IMR-90 (cell line): ENCODE data around the gene B3GALT4. TPM values are rescaled to one million over a fixed set of nuclear protein-coding genes. Genes with fewer than 3 reads are reported as not detected.

Experiments
- ATAC-seq: fragments of 200-7000 bp; cut with Tn5 transposase; 2 replicates; pipeline ENCODE4 v1.9.1; 2020; ENCODE audit warnings: low read depth, mild to moderate bottlenecking, moderate library complexity
- BruUV-seq: library from RNA; stranded (reverse); fragments of 400-500 nt; replicated peaks from 2 replicates; lab custom pipeline; 2021; lab: Mats Ljungman, UMichigan
- CTCF ChIA-PET: fragments of 300-600 bp; formaldehyde crosslinking; extraction: SDS; loops from one replicate; lab custom pipeline; 2021; ENCODE audit warnings: antibody characterized with exemption; lab: Yijun Ruan, JAX
- POLR2A ChIA-PET: fragments of 300-600 bp; sonication (Branson Sonifier 250); formaldehyde crosslinking; loops from one replicate; lab custom pipeline; 2022; ENCODE audit warnings: antibody characterized with exemption; ENCODE audit not compliant: unreplicated experiment; lab: Charles Lee
- DNase-seq: peaks from one replicate; pipeline ENCODE4 v3.0.0; 2013
- H2AFZ ChIP-seq: replicated peaks from 2 replicates; pipeline ENCODE3; 2013; ENCODE audit warnings: low read length, mild to moderate bottlenecking; ENCODE audit not compliant: poor library complexity
- H2AK5ac ChIP-seq: 2 replicates; pipeline ENCODE4 v1.6.1; 2013; ENCODE audit warnings: low read depth, low read length, inconsistent platforms
- H2AK9ac ChIP-seq: replicated peaks from 2 replicates; pipeline ENCODE3; 2013; ENCODE audit warnings: mild to moderate bottlenecking, low read depth, low read length, moderate library complexity; ENCODE audit not compliant: poor library complexity
- H2BK120ac ChIP-seq: 2 replicates; pipeline ENCODE4 v1.6.1; 2013; ENCODE audit warnings: low read depth, low read length, inconsistent platforms
- H2BK15ac ChIP-seq: 3 replicates; pipeline ENCODE4 v1.6.1; 2013; ENCODE audit warnings: low read depth, low read length, inconsistent platforms
- H2BK20ac ChIP-seq: 2 replicates; pipeline ENCODE4 v1.6.1; 2013; ENCODE audit warnings: low read depth, mild to moderate bottlenecking, inconsistent platforms, low read length, moderate library complexity
- H2BK5ac ChIP-seq: 2 replicates; pipeline ENCODE4 v1.6.1; 2013; ENCODE audit warnings: mild to moderate bottlenecking, low read depth, low read length, inconsistent platforms; ENCODE audit not compliant: poor library complexity, severe bottlenecking
- H3K14ac ChIP-seq: replicated peaks from 2 replicates; pipeline ENCODE4 v1.6.1; 2013; ENCODE audit warnings: low read depth, low read length, inconsistent platforms
- H3K18ac ChIP-seq: 2 replicates; pipeline ENCODE4 v1.6.1; 2013; ENCODE audit warnings: low read depth, low read length, control low read depth
- H3K23ac ChIP-seq: 2 replicates; pipeline ENCODE4 v1.6.1; 2013; ENCODE audit warnings: low read depth, low read length, inconsistent platforms
- H3K27ac ChIP-seq: 2 replicates; pipeline ENCODE4 v1.5.1; 2013; ENCODE audit warnings: mild to moderate bottlenecking, control low read depth, low read length; ENCODE audit not compliant: insufficient read depth
- H3K27me3 ChIP-seq: 2 replicates; pipeline ENCODE4 v1.6.1; 2013; ENCODE audit warnings: low read length; ENCODE audit not compliant: control insufficient read depth, insufficient read depth
- H3K36me3 ChIP-seq: 2 replicates; pipeline ENCODE4 v1.6.1; 2013; ENCODE audit warnings: low read length, mixed read lengths; ENCODE audit not compliant: control insufficient read depth, insufficient read depth
- H3K4ac ChIP-seq: 2 replicates; pipeline ENCODE4 v1.6.1; 2013; ENCODE audit warnings: low read depth, low read length, inconsistent platforms
- H3K4me1 ChIP-seq: 2 replicates; pipeline ENCODE4 v1.6.1; 2013; ENCODE audit warnings: low read length, mixed read lengths; ENCODE audit not compliant: control insufficient read depth, insufficient read depth
- H3K4me2 ChIP-seq: 2 replicates; pipeline ENCODE4 v1.6.1; 2013; ENCODE audit warnings: low read depth, mild to moderate bottlenecking, control low read depth, low read length, moderate library complexity
- H3K4me3 ChIP-seq: 2 replicates; pipeline ENCODE4 v1.5.1; 2013; ENCODE audit warnings: low read depth, mild to moderate bottlenecking, control low read depth, low read length, moderate library complexity; ENCODE audit not compliant: insufficient read depth
- H3K56ac ChIP-seq: 2 replicates; pipeline ENCODE4 v1.6.1; 2013; ENCODE audit warnings: low read length, inconsistent platforms; ENCODE audit not compliant: insufficient read depth; ENCODE audit errors: extremely low read depth
- H3K79me1 ChIP-seq, 2 experiments: 2 replicates each; pipeline ENCODE4 v1.6.1; 2013; ENCODE audit warnings: low read length in 2 of 2, inconsistent platforms in 1 of 2, low read depth in 1 of 2
- H3K9ac ChIP-seq: 2 replicates; pipeline ENCODE4 v1.6.1; 2013; ENCODE audit warnings: low read depth, low read length, control low read depth
- H3K9me1 ChIP-seq: 2 replicates; pipeline ENCODE4 v1.6.1; 2013; ENCODE audit warnings: low read length, inconsistent platforms; ENCODE audit not compliant: insufficient read depth
- H3K9me3 ChIP-seq: 2 replicates; pipeline ENCODE4 v1.6.1; 2013; ENCODE audit warnings: low read length; ENCODE audit not compliant: control insufficient read depth, insufficient read depth
- H4K20me1 ChIP-seq: 2 replicates; pipeline ENCODE4 v1.6.1; 2013; ENCODE audit warnings: low read length, inconsistent platforms; ENCODE audit not compliant: insufficient read depth
- H4K5ac ChIP-seq: 2 replicates; pipeline ENCODE4 v1.6.1; 2013; ENCODE audit warnings: mild to moderate bottlenecking, low read depth, low read length, control low read depth
- H4K8ac ChIP-seq, 2 experiments: 2 replicates each; pipeline ENCODE4 v1.6.1; 2013; ENCODE audit warnings: low read depth in 2 of 2, low read length in 2 of 2, control low read depth in 1 of 2, inconsistent platforms in 1 of 2
- H4K91ac ChIP-seq: 2 replicates; pipeline ENCODE4 v1.6.1; 2013; ENCODE audit warnings: low read depth, low read length, inconsistent platforms; ENCODE audit not compliant: insufficient read depth
- ELK1 ChIP-seq: fragments of 150-350 bp; IDR thresholded peaks from 2 replicates; pipeline ENCODE4 v1.6.1; 2016; ENCODE audit warnings: low read depth, mild to moderate bottlenecking, low read length, moderate library complexity, borderline replicate concordance
- MAZ ChIP-seq: IDR thresholded peaks from 2 replicates; pipeline ENCODE4 v1.6.1; 2012; ENCODE audit warnings: low read depth, mild to moderate bottlenecking, low read length, improper control_type of control experiment, moderate library complexity, borderline replicate concordance
- POLR2A ChIP-seq: IDR thresholded peaks from 2 replicates; pipeline ENCODE4 v1.6.1; 2012; ENCODE audit warnings: mild to moderate bottlenecking, low read depth, low read length
- RCOR1 ChIP-seq: IDR thresholded peaks from 2 replicates; pipeline ENCODE4 v1.6.1; 2012; ENCODE audit warnings: mild to moderate bottlenecking, low read length, improper control_type of control experiment; ENCODE audit not compliant: insufficient replicate concordance
- RFX5 ChIP-seq: IDR thresholded peaks from 2 replicates; pipeline ENCODE4 v1.8.0; 2012; ENCODE audit warnings: low read depth, mild to moderate bottlenecking, low read length, moderate library complexity
- SMC3 ChIP-seq: fragments of 150-350 bp; IDR thresholded peaks from 2 replicates; pipeline ENCODE4 v1.6.1; 2016; ENCODE audit warnings: low read depth, mild to moderate bottlenecking, antibody characterized with exemption, low read length, moderate library complexity
- WGBS, 2 experiments: methylation state at CpG; one replicate each; pipeline versions ENCODE4 v1.1.5 to v1.1.7; 2013; ENCODE audit warnings: missing lambda C conversion rate in 2 of 2; ENCODE audit not compliant: insufficient read length in 1 of 2; ENCODE audit errors: extremely low coverage in 2 of 2; 5-methylcytosine and 5-hydroxymethylcytosine counted together
- dilution Hi-C: fragments of 300-500 bp; cut with HindIII; formaldehyde crosslinking; loops from one replicate; pipeline ENCODE4 v1.14.3; 2018; ENCODE audit warnings: low sequenced_read_pairs; ENCODE audit not compliant: unreplicated experiment
- in situ Hi-C: fragments of 300-500 bp; cut with MboI; formaldehyde crosslinking; loops from 3 replicates; pipeline ENCODE4 v1.14.3; 2019; ENCODE audit warnings: low sequenced_read_pairs, inconsistent platforms, mixed read lengths
- intact Hi-C: fragments of 100-400 bp; cut with micrococcal nuclease; formaldehyde crosslinking; loops from 2 replicates; pipeline ENCODE4 v1.10.0; 2022
- polyA plus RNA-seq, 3 experiments: library from polyadenylated mRNA; depleted of rRNA; stranded (reverse); fragments of >200 nt; gene quantifications; 2 replicates each; pipeline ENCODE4 v1.2.3, GENCODE V29; 2012; ENCODE audit warnings: low replicate concordance in 1 of 3
- total RNA-seq: library from RNA; depleted of rRNA; stranded (reverse); fragments of >200 nt; gene quantifications from 2 replicates; pipeline ENCODE4 v1.2.3, GENCODE V29; 2012
- TF ChIP-seq, protein P1 (sequence below): fragments of 150-350 bp; IDR thresholded peaks from 2 replicates; pipeline ENCODE4 v1.6.1; 2017; ENCODE audit warnings: mild to moderate bottlenecking, antibody characterized with exemption, low read length, low read depth

B3GALT4 gene
- total and polyA plus RNA-seq, 2 of the 4 experiments (the other 2 are of a cell fraction) = 0.70 to 0.72 TPM

DNA sequence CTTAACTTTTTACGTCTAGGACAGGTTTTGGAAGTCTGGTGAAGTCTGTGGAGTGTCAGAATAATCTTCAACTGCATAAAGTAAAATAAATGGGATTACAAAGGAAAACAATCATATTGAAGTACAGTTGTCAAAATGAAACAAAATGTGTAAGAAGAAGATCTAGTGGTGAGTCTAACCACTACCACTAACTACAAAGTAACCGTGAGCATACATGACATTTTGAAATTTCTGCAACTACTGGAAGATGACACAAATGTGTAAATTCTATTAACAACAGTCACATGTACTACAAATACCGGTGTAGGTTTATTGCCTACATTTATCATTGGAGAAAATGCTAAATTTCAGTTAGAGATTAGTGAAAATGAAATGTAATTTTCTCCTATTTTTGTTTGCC lies 35.0 kb upstream of the B3GALT4 start:
- Histone ChIP-seq H2BK5ac (no peak overlapping the region), H3K14ac (no peak overlapping the region), H3K23ac (no peak overlapping the region), H3K9me1 (no peaks in the 10 kb centered on the region), H3K9me3 (no peaks in the 10 kb centered on the region), H3K4me2 (no peak overlapping the region), H4K20me1 (no peaks in the 10 kb centered on the region), H2BK120ac (no peak overlapping the region), H3K27ac (no peak overlapping the region), H3K4me1 (no peaks in the 10 kb centered on the region), H3K18ac (no peak overlapping the region), H2BK20ac (no peak overlapping the region), H4K91ac (no peak overlapping the region), H4K8ac (no peak overlapping the region), H3K56ac (no peak overlapping the region), H2AFZ (no peak overlapping the region), H2BK15ac (no peak overlapping the region), H3K27me3 (peaks cover 29% of the 10 kb centered on the region), H2AK5ac (no peak overlapping the region), H4K5ac (no peak overlapping the region), H2AK9ac (no peak overlapping the region), H3K9ac (no peak overlapping the region), H3K36me3 (no peaks in the 10 kb centered on the region), H3K79me1 (no peaks in the 10 kb centered on the region), H3K4me3 (no peak overlapping the region), H3K4ac (no peak overlapping the region)
- dilution Hi-C loops = no loop called here
- CTCF ChIA-PET = no interaction called here
- no CpG with 5 or more reads among the region's 3 CpGs for WGBS, 2 experiments
- POLR2A ChIA-PET = no interaction called here
- intact Hi-C loops = no loop called here
- no TSS peak for BruUV-seq
- ATAC-seq (no peak), DNase-seq (no peak)
- in situ Hi-C loops = loop anchor here (10.0 kb wide), 1 partner anchor 117 kb away; no protein-coding TSS in a partner anchor
- TF ChIP-seq, protein P1, sequence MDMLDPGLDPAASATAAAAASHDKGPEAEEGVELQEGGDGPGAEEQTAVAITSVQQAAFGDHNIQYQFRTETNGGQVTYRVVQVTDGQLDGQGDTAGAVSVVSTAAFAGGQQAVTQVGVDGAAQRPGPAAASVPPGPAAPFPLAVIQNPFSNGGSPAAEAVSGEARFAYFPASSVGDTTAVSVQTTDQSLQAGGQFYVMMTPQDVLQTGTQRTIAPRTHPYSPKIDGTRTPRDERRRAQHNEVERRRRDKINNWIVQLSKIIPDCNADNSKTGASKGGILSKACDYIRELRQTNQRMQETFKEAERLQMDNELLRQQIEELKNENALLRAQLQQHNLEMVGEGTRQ = no peak
- TF ChIP-seq SMC3 (no peak), MAZ (no peak), POLR2A (no peak), ELK1 (no peak), RFX5 (no peak), RCOR1 (no peak)
